Breast epithelium (tissue), 3 donors: ENCODE measurements around the gene TCEAL1.

ENCODE experiments used
- CTCF ChIP-seq, 3 donors: fragments of 450-650 bp; IDR thresholded peaks; one replicate each; pipeline ENCODE4 v1.5.1; 2016 to 2017; ENCODE audit warnings: antibody characterized with exemption in 3 of 3, mild to moderate bottlenecking in 3 of 3, moderate library complexity in 3 of 3
- POLR2A ChIP-seq: fragments of 450-650 bp; IDR thresholded peaks from one replicate; pipeline ENCODE4 v1.6.1; 2016; ENCODE audit warnings: antibody characterized with exemption, mild to moderate bottlenecking, moderate library complexity
- POLR2AphosphoS5 ChIP-seq, 3 donors: sonication (generic); formaldehyde crosslinking; IDR thresholded peaks; one replicate each; pipeline ENCODE4 v1.6.1; 2017; ENCODE audit warnings: antibody characterized with exemption in 3 of 3

- TF ChIP-seq CTCF (IDR thresholded peaks at IDR 0.05), result no peak
- no peak for TF ChIP-seq POLR2AphosphoS5 (IDR thresholded peaks at IDR 0.05)
- no peak for TF ChIP-seq POLR2A
Measured at GRCh38 chrX:103624111-103624510, 4.7 kb upstream of the TCEAL1 start.
